Right hindlimb (tissue), 1 donor: ENCODE data around the gene POU2AF3.

ENCODE experiments used
- DNase-seq: peaks from one replicate; pipeline ENCODE4 v3.0.0-alpha.2; 2018

Gene POU2AF3

DNA sequence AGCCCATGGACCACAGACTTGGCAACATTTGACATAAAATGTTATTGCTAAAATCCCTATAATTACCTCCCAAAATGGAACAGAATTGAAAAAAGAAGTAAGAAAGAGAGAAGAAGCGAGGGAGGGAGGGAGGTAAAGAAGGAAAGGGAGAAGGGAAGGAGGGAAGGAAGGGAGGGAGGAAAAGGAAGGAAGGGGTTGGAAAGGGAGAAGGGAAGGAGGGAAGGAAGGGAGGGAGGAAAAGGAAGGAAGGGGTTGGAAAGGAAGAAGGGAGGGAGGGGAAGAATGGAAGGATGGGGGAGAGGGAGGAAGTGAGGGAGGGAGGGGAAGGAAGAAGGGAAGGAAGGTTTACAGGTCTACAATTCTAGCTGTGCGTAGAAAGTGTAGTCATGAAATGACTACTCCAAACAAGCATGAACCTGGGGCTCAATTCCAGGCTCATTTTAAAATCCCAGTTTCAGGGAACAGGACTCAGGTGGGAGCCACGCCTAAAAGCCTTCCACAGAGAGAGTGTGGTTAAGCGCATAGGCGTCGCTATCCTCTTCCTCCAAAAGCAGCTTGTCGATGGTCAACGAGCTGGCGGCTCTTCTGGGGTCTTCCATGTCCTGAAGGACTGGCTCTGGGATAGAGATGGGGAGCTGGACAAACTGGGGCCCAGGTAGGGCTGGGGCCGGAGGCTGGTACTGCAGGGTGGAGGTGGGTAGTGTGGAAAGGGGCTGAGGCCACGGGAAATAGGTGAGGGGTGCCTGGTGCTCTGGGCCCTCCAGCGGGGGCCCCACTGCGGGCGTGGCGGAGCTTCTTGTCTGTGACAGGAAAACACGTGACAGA lies 55.6 kb downstream of the POU2AF3 start:
- DNase-seq = no peak

GRCh38 chr11:111354601-111354891 lies 56.2 kb downstream of the POU2AF3 start:
- DNase-seq = no peak

GRCh38 chr11:111355101-111355500 lies 56.8 kb downstream of the POU2AF3 start:
- DNase-seq = no peak

- no peak for DNase-seq
Observed at GRCh38 chr11:111355956-111356659, 57.8 kb downstream of the POU2AF3 start.

DNA sequence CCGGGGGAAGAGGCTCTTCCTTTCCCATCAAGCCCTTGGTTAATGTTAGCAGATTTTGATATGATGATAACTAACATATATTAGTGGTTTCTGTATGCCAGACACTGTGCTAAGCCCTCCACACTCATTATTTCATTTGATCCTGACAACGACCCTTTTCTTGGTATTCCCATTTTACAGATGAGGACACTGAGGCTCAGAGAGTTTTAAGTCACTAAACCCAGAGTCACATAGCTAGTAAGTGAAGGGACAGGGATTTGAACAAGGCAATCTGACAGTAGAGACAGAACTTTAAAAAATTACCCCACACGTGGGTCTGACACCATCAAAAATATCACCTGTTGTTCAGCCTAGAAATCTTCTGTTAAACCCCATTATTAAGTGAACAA lies 58.3 kb downstream of the POU2AF3 start:
- no peak for DNase-seq

DNA sequence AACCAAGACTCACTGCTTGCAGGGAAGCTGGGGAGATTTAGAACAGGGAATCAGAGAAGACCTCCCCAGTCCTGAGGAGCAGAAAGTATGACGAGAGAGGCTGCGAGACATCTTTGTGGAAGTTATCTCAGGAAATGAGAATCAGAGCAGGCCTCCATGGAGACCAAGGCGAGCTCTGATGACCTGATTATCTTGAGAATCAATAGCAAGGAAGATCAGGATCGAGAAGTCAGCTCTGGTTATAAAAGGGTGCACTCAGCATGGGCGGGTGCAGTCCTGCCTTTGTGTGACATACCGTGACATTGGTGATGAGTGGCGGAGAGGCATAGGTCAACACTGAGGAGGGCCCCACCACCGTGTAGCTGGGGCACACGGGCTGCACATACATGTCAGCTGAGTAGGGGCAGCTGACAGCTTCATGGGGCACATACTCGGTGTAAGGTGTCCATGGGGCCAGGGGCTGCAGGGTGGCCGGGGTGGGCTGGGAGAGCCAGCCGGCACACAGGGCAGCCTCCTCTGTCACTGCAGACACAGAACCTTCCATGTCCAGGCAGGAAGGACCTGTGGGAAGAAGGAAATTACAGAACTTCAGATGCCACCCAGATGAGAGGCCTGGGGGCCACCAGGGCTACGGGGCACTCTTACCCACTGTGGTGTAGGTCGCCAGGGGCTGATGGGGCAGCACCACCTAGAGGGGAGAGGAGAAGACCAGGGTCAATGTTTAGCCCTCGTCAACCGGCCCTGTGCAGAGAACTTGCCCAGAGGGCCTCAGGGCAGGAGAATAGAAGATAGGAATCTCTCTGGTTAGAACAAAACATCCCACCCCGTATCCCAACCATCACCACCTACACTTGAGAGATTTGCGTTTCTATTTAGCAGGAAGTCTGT lies 59.0 kb downstream of the POU2AF3 start:
- no peak for DNase-seq
